ENCODE results near the gene ZFAND5.

The ZFAND5 gene

GRCh38 chr9:72362680-72363139 lies 2.3 kb downstream of the ZFAND5 start:
- DNase-seq (ENCODE audit: low read depth) = peak; percentile 19

- DNase-seq (ENCODE audit: low read depth) = no peak
Observed at GRCh38 chr9:72362118-72362531, 2.9 kb downstream of the ZFAND5 start.

DNA sequence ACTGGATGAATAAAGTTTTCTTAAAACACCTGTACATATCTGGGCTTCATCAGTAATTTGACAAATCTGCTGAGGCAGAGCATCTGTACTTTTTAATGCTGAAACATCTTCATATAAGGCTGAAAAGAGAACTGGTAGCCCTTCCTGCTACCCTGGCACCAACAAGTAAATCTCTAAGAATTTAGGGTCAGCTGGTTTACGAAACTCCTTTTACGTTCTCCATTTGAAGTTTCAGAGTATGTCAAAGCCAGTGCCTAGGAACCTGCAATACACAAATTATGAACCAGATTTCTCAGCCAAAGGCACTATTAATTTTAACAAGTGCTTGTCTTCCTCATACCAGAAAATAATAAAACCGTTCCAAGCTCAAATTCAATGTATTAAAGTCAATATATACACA lies 3.8 kb downstream of the ZFAND5 start:
- no peak for DNase-seq (ENCODE audit: low read depth)

- DNase-seq (ENCODE audit: low read depth) = no peak
Observed at GRCh38 chr9:72360324-72360723, 4.7 kb downstream of the ZFAND5 start.

- DNase-seq (ENCODE audit: low read depth) = no peak
Observed at GRCh38 chr9:72356041-72356582, 8.9 kb downstream of the ZFAND5 start.

GRCh38 chr9:72355153-72355552 lies 9.9 kb downstream of the ZFAND5 start:
- no peak for DNase-seq (ENCODE audit: low read depth)

- DNase-seq (ENCODE audit: low read depth) = no peak
Observed at GRCh38 chr9:72354704-72355103, 10.3 kb downstream of the ZFAND5 start.

GRCh38 chr9:72353455-72354116 lies 11.4 kb downstream of the ZFAND5 start:
- no peak for DNase-seq (ENCODE audit: low read depth)

GRCh38 chr9:72352911-72353388 lies 12.1 kb downstream of the ZFAND5 start:
- no peak for DNase-seq (ENCODE audit: low read depth)

DNA sequence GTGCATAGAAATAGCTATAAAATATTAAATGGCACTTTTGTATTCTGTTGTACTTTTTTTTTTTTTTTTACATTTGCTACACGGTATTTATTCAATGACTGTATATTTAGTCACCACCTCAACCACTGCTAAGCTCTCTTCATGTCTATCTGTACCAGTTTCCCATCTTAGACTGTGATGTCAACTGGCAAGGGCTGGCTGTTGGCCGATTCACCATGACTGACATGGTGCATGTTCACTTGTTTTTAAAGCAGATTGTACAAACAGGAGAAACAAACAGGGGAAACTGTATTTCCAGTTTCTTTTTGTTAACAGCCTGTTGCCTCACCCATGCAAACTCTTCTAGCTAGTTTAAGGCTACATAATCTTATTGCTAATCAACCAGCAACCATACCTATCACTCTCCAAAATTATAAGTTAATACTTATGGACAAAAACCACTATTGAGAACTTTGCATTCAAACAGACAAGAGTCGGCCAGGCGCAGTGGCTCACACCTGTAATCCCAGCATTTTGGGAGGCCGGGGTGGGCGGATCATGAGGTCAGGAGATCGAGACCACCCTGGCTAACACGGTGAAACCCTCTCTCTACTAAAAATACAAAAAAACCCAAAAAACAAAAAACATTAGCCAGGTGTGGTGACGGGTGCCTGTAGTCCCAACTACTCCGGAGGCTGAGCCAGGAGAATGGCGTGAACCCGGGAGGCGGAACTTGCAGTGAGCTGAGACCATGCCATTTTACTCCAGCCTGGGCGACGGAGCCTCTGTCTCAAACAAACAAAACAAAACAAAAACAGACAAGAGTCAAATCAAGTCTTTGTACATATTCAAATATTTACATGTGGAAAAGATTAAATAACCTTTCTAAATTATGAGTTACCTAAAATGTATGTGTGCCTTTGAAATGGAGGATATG lies 13.2 kb downstream of the ZFAND5 start:
- no peak for DNase-seq (ENCODE audit: low read depth)

- no peak for DNase-seq (ENCODE audit: low read depth)
Observed at GRCh38 chr9:72349911-72350310, 15.1 kb downstream of the ZFAND5 start.

- DNase-seq (ENCODE audit: low read depth) = no peak
Observed at GRCh38 chr9:72349240-72349639, 15.8 kb downstream of the ZFAND5 start.

DNA sequence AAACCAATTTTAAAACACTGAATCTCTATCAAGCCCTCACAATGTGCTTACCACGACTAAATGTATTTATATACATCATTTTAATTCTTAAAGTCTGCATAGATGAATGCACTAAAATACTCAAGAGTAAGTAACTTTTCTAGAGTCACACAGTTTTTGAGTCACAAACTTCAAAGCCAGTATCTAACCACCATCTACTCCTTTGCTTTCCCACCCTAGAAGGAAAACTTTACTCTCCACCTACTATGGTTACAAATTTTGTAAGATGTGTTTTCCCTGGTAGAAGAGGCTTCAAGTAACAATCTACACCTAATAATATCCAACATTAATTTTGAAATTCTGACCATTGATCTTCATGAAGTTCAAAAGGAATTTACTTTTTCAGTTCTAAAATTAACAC lies 18.7 kb downstream of the ZFAND5 start:
- no peak for DNase-seq (ENCODE audit: low read depth)

DNA sequence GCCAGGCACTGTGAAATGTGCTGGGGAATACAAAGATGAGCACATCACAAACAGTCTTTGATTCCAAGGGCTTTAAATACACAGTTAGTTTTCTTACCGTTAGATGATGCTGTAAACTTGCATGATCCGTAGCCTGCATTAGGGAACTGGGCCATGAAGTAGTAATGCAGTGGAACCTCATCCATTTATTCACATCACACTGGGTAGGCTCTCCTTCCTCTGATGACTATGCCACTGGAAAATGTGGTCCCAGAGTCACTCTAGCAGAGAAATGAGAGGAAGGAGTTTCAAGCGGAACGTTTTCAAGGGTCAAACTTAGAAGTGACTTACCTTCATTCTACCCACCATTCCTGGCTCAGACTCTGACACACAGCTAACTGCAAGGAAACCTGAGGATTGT lies 26.4 kb downstream of the ZFAND5 start:
- no peak for DNase-seq (ENCODE audit: low read depth)

DNA sequence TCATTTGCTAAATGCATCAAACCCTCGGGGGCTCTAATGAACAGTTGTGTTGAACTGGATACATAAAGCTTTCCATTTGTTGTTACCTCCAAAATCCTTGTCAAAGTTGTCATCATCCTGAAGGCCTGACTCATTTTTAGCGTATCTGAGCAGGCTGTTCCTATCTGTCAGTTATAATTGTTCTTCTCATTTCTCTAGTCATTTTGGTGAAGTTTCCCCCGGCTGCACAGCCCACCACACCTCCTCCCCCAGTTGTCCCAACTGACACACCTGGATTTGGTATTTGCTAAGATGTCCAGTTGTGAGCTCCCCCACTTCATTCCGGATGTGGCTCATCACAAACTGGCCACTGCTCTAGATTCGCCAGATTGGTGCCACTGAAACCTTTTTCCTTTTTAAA lies 27.7 kb downstream of the ZFAND5 start:
- no peak for DNase-seq (ENCODE audit: low read depth)

DNA sequence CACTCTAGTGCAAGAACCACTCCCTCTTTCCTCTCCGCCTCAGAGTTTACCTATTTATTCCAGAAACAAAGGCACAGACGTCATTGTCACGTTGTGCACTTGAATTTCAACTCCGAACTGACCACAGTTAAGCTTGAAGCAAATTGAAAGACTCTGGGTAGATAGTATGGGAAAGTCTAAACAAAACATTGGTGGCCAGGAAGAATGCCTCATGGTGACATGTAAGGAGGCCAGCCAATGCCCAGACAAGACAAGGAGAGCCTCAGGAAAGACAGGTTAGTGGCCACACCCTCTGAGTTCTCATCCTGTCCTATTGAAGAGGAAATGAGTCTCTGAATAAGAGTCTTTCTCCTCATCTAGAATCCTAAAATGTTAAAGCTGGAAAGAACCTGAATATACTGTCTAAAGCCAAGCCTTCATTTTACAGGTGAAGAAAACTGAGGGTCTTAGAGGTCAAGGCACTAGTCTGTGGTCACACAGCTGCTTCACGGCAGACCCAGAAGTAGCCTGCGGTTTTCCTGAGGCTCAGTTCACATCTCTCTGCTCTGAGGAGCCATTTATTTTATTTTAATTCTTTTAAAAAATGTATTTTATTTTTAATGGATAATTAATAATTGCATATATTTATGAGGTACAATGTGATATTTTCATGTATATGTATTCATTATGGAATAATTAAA lies 30.2 kb downstream of the ZFAND5 start:
- no peak for DNase-seq (ENCODE audit: low read depth)

- no peak for DNase-seq (ENCODE audit: low read depth)
Observed at GRCh38 chr9:72333709-72334108, 31.3 kb downstream of the ZFAND5 start.

GRCh38 chr9:72333197-72333596 lies 31.8 kb downstream of the ZFAND5 start:
- DNase-seq (ENCODE audit: low read depth) = no peak

- DNase-seq (ENCODE audit: low read depth) = no peak
Observed at GRCh38 chr9:72332351-72332750, 32.7 kb downstream of the ZFAND5 start.

DNA sequence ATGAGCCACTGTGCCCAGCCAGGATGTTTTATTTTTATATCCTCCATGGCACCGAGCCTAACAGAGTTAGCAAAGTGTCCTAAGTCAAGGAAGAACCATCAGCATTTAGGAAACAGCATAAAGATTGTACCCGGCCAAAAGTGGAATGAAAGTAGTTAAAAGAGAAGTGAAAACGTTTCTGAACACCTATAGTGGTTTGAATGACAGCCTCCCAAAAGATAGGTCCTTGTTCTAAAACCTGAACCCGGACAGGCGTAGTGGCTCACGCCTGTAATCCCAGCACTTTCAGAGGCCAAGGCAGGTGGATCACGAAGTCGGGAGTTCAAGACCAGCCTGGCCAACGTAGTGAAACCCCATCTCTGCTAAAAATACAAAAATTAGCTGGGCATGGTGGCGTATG lies 37.4 kb downstream of the ZFAND5 start:
- no peak for DNase-seq (ENCODE audit: low read depth)

DNA sequence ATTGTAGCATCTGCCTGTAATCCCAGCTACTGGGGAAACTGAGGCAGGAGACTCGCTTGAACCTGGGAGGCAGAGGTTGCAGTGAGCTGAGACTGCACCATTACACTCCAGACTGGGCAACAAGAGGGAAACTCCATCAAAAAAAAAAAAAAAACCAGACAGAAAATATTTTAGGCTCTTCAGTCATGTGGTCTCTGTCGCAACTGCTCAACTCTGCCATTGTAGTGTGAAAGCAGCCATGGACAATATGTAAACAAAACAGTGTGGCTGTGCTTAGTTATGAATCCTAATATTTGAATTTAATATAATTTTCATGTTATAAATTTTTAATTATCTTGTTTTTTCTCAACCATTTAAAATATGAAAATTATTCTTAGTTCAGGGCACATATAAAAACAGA lies 38.4 kb downstream of the ZFAND5 start:
- no peak for DNase-seq (ENCODE audit: low read depth)

GRCh38 chr9:72324974-72325373 lies 40.0 kb downstream of the ZFAND5 start:
- DNase-seq (ENCODE audit: low read depth) = no peak
